GM10266 (cell line): ENCODE measurements around the gene TMEM120B.
A peak's percentile ranks its signal among the peaks of the same experiment; 100 is the strongest.
"Not testable (repeated sequence)": the region's sequence is repeated elsewhere in the genome, so short reads cannot be mapped to it uniquely, and the experiment has no call there.

Source experiments
- DNase-seq: peaks from one replicate; pipeline ENCODE4 v3.0.0; 2012; ENCODE audit errors: extremely low spot score
- TF ChIP-seq, protein P1 (sequence below): IDR thresholded peaks from 2 replicates; pipeline ENCODE4 v1.5.1; 2012; ENCODE audit warnings: mild to moderate bottlenecking, low read depth; ENCODE audit not compliant: control insufficient read depth, insufficient read depth; ENCODE audit errors: missing control alignments

Gene TMEM120B

DNA sequence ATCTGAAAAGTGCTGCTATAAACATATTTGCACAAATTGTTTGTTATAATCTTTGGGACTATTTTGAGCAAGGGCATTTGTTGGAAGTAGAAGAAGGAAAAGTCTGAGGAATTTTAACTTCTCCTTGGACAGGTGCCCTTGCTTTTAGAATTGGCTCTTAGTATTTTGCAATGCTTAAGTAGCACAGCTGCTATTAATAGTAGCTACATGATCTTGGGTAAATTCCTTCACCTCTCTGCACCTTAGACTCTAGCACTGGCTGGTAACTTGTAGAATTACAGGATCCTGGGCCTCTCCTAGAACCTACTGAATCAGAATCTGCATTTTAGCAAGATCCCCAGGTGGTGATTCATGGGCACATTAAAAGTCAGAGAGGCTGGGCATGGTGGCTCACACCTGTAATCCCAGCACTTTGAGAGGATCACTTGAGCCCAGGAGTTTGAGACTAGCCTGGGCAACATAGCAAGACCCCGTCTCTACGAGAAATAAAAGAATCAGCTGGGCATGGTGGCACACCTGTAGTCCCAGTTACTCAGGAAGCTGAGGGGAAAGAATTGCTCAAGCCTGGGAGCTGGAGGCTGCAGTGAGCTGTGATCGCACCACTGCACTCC, 10.8 kb upstream of the TMEM120B start:
- DNase-seq: no peak
- TF ChIP-seq, protein P1, sequence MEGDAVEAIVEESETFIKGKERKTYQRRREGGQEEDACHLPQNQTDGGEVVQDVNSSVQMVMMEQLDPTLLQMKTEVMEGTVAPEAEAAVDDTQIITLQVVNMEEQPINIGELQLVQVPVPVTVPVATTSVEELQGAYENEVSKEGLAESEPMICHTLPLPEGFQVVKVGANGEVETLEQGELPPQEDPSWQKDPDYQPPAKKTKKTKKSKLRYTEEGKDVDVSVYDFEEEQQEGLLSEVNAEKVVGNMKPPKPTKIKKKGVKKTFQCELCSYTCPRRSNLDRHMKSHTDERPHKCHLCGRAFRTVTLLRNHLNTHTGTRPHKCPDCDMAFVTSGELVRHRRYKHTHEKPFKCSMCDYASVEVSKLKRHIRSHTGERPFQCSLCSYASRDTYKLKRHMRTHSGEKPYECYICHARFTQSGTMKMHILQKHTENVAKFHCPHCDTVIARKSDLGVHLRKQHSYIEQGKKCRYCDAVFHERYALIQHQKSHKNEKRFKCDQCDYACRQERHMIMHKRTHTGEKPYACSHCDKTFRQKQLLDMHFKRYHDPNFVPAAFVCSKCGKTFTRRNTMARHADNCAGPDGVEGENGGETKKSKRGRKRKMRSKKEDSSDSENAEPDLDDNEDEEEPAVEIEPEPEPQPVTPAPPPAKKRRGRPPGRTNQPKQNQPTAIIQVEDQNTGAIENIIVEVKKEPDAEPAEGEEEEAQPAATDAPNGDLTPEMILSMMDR: no peak

DNA sequence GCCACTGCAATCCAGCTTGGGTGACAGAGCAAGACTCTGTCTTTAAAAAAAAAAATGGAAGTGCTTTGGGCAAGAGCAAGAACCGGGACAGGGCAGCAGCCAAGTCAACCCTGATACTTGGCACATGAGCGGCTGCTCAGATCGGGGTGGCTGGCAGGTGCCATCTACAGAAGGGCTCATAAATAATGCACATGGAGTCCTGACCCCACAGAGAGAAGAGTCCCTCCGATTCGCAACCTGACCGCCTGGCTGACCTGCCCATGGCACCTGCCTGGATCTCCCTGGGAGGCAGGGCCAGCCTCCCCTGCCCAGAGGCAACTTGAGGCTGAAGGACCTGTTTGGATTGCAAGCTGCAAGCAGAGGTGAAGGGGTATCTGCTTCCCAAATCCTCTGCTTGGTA, 9.6 kb upstream of the TMEM120B start:
- DNase-seq: no peak

DNA sequence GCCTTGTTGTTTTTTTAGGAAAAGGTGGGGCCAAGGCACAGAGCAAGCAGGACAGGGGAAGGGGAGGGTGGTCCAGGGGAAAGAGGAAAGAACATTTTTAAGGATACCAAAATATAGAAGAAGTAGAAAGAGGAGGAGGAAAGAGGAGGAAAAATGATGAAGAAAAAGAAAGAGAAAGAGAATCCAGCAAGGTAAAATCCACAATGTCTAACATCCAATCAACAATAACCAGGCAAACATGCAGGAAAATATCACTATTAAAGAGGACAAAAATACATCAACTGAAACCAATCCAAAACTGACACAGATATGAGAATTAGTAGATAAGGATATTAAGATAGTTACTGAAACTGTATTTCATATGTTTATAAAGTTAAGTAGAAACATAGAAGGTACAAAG, 7.0 kb upstream of the TMEM120B start:
- TF ChIP-seq, protein P1: no peak
- DNase-seq: no peak

More for the DNA sequence above, 9.6 kb upstream of the TMEM120B start:
- TF ChIP-seq, protein P1: no peak

DNA sequence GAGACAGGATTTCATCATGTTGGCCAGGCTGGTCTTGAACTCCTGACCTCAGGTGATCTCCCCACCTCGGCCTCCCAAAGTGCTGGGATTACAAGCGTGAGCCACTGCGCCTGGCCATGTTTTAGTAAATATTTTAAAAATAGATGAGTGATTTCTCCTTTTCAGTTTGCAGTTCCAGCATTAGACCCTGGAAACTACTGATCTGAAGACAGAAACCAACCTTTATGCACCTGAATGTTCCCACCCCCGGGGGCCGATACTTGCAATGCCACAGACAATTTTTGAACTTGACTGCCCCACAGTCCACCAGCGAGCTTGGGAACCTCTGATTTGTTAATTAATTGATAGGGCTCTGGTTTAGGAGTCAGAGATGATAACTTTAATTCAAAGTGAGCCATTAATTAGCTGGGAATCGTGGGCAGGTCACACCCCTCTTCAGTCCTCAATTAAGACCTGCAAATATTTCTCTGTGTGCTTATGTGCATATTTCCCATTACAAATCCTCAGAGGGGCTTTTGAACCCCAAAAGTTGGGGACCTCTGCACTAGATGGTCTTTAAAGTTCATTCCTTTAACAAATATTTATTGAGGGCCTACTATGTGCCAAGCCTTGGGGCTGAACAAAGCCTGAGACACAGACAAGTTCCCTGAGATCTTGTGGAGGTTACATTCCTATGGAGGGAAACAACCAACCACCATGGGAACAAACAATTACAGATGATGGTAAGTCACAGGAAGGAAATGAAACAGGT, 4.1 kb upstream of the TMEM120B start:
- TF ChIP-seq, protein P1: no peak

DNA sequence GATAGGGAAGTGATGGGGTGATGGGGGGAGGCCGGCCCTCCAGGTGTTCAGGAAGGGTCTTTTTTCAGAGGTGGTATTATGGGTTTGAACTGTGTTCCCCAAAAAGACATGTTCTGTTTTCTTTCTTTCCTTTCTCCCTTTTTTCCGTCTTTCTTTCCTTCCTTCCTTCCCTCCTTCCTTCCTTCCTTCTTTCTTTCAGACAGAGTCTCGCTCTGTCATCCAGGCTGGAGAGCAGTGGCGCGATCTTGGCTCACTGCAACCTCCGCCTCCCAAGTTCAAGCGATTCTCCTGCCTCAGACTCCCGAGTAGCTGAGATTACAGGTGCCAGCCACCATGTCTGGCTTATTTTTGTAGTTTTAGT, 3.5 kb upstream of the TMEM120B start:
- DNase-seq: not testable (repeated sequence)

More for the DNA sequence above, 4.1 kb upstream of the TMEM120B start:
- DNase-seq: peak; percentile 43

DNA sequence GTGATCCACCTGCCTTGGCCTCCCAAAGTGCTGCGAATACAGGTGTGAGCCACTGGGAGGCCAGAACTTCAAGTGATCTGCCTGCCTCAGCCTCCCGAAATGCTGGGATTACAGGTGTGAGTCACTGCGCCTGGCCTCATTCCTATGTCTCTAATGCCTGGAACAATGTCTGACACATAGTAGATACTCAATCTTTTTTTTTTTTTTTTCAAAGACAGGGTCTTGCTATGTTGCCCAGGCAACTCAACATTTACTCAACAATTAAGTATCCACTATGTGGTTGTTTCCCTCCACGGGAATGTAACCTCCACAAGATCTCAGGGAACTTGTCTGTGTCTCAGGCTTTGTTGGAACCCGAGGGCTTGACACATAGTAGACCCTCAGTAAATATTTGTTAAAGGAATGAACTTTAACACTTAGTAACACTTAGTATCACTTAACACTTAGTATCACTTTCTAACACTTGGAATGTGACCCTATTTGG, 3.0 kb upstream of the TMEM120B start:
- TF ChIP-seq, protein P1: no peak

DNA sequence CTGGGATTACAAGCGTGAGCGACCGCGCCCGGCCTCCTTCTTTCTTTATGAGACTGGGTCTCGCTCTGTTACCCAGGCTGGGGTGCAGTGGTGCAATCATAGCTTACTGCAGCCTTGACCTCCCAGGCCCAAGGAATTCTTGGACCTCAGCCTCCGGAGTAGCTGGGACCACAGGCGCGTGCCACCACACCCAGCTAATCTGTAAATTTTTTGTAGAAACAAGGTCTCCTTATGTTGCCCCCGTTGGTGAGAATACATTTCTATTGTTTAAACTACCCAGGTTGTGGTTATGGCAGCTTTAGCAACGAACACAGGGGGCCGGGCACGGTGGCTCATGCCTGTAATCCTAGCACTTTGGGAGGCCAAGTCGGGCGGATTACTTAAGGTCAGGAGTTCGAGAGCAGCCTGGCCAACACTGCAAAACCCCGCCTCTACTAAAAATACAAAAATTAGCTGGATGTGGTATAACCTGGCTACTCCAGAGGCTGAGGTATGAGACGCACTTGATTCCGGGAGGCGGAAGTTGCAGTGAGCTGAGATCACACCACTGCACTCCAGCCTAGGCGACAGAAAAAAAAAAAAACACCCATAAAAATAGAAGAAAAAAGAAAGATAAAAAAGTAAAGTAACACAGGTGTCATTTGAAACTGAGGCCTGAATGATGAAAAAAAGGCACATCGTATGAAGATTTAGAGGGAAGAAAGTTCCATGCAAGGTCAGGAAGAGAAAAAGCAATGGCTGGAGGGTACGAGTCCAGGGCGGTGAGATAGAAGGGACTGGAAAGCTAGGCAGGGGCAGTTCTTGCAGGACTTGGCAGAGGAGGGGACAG, 977 bp upstream of the TMEM120B start:
- TF ChIP-seq, protein P1: no peak
- DNase-seq: no peak

More for the DNA sequence above, 3.0 kb upstream of the TMEM120B start:
- no peak for DNase-seq
